ENCODE measurements around the gene MYO7B.
A peak's percentile ranks its signal among the peaks of the same experiment; 100 is the strongest.

Gene MYO7B

GRCh38 chr2:127597984-127598380 is 62.5 kb downstream of the MYO7B start:
- no peak overlapping the region for H3K4me3 ChIP-seq (ENCODE audit: low read depth, low read length)
- DNase-seq (ENCODE audit: low read depth), result peak; percentile 14

- H3K4me3 ChIP-seq (ENCODE audit: low read depth, low read length), result no peak overlapping the region
- DNase-seq (ENCODE audit: low read depth), result no peak
Observed at GRCh38 chr2:127598711-127599110, 63.2 kb downstream of the MYO7B start.

- H3K4me3 ChIP-seq (ENCODE audit: low read depth, low read length), result no peak overlapping the region
Observed at GRCh38 chr2:127599211-127599610, 63.7 kb downstream of the MYO7B start.

GRCh38 chr2:127604986-127605385 is 69.5 kb downstream of the MYO7B start:
- no peak for DNase-seq (ENCODE audit: low read depth)
- no peak overlapping the region for H3K4me3 ChIP-seq (ENCODE audit: low read depth, low read length)

More at GRCh38 chr2:127599211-127599610, 63.7 kb downstream of the MYO7B start:
- no peak for DNase-seq (ENCODE audit: low read depth)

GRCh38 chr2:127605691-127606263 is 70.3 kb downstream of the MYO7B start:
- DNase-seq (ENCODE audit: low read depth), result no peak

GRCh38 chr2:127606625-127607398 is 71.3 kb downstream of the MYO7B start:
- DNase-seq (ENCODE audit: low read depth), result no peak
- H3K4me3 ChIP-seq (ENCODE audit: low read depth, low read length), result no peak overlapping the region

More at GRCh38 chr2:127605691-127606263, 70.3 kb downstream of the MYO7B start:
- H3K4me3 ChIP-seq (ENCODE audit: low read depth, low read length), result no peak overlapping the region

- H3K4me3 ChIP-seq (ENCODE audit: low read depth, low read length), result no peak overlapping the region
- no peak for DNase-seq (ENCODE audit: low read depth)
Observed at GRCh38 chr2:127607399-127607908, 72.0 kb downstream of the MYO7B start.

GRCh38 chr2:127608061-127609030 is 72.9 kb downstream of the MYO7B start:
- no peak for DNase-seq (ENCODE audit: low read depth)
- H3K4me3 ChIP-seq (ENCODE audit: low read depth, low read length), result no peak overlapping the region

- H3K4me3 ChIP-seq (ENCODE audit: low read depth, low read length), result no peak overlapping the region
- no peak for DNase-seq (ENCODE audit: low read depth)
Observed at GRCh38 chr2:127609031-127609751, 73.7 kb downstream of the MYO7B start.

- no peak overlapping the region for H3K4me3 ChIP-seq (ENCODE audit: low read depth, low read length)
- DNase-seq (ENCODE audit: low read depth), result no peak
Observed at GRCh38 chr2:127609818-127610217, 74.3 kb downstream of the MYO7B start.

- no peak overlapping the region for H3K4me3 ChIP-seq (ENCODE audit: low read depth, low read length)
- DNase-seq (ENCODE audit: low read depth), result no peak
Observed at GRCh38 chr2:127610561-127610960, 75.1 kb downstream of the MYO7B start.

GRCh38 chr2:127611076-127611925 is 75.8 kb downstream of the MYO7B start:
- no peak overlapping the region for H3K4me3 ChIP-seq (ENCODE audit: low read depth, low read length)
- DNase-seq (ENCODE audit: low read depth), result no peak

- DNase-seq (ENCODE audit: low read depth), result no peak
- no peak overlapping the region for H3K4me3 ChIP-seq (ENCODE audit: low read depth, low read length)
Observed at GRCh38 chr2:127612111-127612822, 76.8 kb downstream of the MYO7B start.

- DNase-seq (ENCODE audit: low read depth), result no peak
- no peak overlapping the region for H3K4me3 ChIP-seq (ENCODE audit: low read depth, low read length)
Observed at GRCh38 chr2:127614246-127614645, 78.8 kb downstream of the MYO7B start.

- no peak overlapping the region for H3K4me3 ChIP-seq (ENCODE audit: low read depth, low read length)
- no peak for DNase-seq (ENCODE audit: low read depth)
Observed at GRCh38 chr2:127614731-127615130, 79.2 kb downstream of the MYO7B start.

GRCh38 chr2:127615511-127616166 is 80.2 kb downstream of the MYO7B start:
- H3K4me3 ChIP-seq (ENCODE audit: low read depth, low read length), result no peak overlapping the region
- DNase-seq (ENCODE audit: low read depth), result no peak

- DNase-seq (ENCODE audit: low read depth), result no peak
- H3K4me3 ChIP-seq (ENCODE audit: low read depth, low read length), result no peak overlapping the region
Observed at GRCh38 chr2:127618551-127619202, 83.2 kb downstream of the MYO7B start.
